CD4-positive, alpha-beta T cell treated with Interleukin-4 for 1 hour (primary cell): ENCODE measurements around the gene METAP2.

Experiments used
- DNase-seq, 2 donors: peaks; one replicate each; pipeline ENCODE4 v3.0.0-alpha.2; 2020 to 2022

Gene METAP2

DNA sequence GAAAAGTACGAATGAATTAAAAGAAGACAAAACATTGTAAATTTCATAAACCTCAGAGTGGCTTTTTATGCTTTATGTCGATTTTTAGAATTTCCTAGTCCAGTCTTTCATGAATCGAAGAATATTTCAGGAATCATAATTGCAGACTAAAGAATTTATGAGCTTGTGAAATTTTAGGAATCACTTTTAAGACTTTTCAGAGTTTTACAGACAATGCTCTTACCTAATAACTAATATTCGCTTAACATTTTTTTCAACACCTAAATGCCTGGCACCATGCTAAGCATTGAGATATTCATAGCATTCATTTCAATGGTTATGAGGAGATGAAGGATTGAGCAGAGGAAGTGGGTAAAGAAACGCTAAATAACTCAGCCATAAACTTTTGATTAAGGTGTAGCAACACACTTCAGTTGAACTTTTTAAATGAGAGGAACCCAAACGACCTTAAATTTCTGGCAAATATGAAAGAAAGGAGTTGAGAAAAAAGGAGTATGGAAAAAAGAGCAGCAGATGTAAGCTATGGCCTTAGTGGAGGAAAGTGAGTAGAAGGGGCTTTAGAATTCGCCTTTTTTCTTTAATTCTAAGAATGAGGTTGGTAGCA, 78.1 kb downstream of the METAP2 start:
- no peak for DNase-seq

DNA sequence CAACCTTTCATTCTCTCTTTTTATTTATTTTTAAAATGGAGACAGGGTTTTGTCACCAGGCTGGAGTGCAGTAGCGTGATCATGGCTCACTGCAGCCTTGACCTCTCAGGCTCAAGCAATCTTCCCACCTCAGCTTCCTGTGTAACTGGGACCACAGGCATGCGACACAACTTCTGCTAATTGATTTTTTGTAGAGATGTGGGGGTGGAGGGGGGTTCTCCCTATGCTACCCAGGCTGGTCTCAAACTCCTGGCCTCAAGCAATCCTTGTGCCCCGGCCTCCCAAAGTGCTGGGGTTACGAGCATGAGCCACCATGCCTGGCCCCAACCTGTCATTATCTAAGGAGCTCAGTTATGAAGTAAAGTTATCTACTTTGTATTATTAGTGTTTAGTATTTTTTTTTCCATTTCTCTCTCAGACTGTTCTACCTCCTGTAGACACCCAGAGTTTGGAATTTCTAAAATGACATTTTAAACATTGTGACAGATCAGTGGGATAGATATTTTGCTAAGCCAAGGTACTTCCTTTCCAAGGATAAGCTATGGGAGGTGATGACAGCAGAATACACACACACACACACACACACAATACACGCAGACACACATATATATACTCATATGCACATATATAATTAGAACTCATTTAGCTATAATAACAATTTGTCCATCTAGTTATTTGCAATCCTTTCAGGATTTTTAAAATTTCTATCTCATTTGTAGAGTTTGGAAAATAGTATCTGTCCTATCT, 79.4 kb downstream of the METAP2 start:
- DNase-seq = no peak

DNA sequence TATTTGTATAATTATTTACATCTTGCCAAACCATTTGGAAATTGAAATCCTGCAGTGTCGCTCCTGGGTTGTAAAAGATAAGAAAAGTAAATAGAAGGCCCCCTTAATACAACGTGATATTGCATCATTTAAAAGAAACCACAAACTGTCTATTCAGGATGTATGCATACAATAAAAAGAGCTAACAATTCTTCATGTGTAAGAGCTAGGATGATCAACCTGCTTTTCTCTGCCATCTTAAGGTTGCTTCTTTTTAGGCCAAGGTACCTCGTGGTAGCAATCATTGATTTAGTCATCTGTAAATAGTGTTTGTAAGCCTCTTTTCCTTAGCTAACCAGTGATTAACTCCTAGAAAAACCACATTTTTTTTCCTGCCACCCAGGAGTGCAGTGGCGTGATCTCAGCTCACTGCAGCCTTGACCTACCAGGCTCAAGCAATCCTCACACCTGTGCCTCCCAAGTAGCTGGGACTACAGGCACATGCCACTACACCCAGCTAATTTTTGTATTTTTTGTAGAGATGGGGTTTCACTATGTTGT, 80.7 kb downstream of the METAP2 start:
- no peak for DNase-seq

DNA sequence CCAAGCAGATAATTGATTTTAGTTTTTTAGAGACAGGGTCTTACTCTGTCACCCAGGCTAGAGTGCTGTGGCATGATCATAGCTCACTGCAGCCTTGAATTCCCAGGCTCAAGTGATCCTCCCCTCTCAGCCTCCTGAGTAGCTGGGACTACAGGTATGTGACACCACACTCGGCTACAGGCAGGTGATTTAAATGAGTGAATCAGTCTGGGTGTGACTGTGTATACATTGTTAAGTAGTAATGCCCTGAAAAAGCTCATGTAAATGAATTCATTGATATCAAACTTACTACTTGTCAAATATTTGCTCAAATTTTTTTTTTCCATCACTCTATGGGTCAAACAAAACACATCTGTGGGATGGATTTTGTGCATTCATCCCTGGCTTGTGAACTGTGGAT, 83.7 kb downstream of the METAP2 start:
- no peak for DNase-seq
